GM21447 (cell line): ENCODE measurements around the gene MCM5.
"Not testable (repeated sequence)": the region's sequence is repeated elsewhere in the genome, so short reads cannot be mapped to it uniquely, and the experiment has no call there.

ENCODE experiments used
- ATAC-seq: cut with Tn5 transposase; IDR thresholded peaks from one replicate; pipeline ENCODE4 v1.9.1; 2021; ENCODE audit not compliant: unreplicated experiment

Gene MCM5

DNA sequence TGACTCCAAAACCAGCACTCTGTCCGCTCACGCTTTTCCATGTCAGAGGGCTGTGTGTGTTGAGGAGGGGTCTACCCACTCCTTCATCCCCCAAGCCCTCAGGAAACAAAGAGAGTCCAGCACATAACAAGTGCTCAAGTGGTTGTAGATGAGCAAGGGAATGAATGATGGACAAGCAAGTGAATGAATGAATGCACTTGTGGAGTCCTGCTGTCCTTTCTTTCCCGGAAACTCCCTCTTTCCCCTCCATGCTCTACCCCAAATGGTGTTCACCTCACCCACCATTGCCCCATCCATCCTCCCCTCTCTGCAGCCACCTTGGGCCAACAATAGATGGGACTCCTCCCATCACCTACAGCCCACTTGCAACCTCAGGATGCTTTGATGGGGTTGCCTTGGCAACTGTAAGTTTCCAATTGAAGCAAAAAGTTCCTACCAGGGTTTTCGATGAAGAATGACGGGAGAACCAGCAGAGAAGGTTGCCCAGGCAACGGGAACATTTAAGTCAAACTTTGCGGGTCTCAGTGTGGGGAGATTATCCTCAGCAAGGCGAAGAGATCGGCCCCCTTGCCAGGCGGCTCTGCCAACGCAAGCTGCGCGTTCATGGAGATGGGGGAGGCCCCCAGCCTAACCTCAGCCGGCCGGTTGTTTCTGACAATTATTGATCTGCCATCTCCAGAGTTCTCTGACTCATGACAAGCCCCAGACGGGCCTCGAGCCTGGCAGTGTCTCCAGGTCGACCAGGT lies 51.1 kb downstream of the MCM5 start:
- no peak for ATAC-seq

DNA sequence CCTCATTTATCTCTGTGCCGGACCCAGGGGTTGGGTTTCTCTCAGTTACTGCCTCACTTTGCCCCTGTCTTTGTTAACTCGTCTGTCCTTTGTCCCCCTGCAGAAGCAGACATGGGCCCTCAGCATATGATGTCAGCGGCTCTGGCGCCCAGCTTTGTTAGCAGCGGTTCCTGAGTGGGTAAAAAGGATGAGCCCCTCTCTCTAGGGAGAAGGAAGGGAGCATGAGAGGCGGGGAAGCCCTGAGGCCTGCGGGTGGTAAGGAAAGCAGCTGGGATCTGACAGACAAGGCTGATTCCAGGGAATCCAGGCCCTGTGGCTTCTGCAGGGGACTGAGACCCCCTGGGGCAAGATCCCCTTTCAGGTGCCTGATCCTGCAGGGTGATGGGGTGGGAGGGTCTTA lies 51.7 kb downstream of the MCM5 start:
- no peak for ATAC-seq

DNA sequence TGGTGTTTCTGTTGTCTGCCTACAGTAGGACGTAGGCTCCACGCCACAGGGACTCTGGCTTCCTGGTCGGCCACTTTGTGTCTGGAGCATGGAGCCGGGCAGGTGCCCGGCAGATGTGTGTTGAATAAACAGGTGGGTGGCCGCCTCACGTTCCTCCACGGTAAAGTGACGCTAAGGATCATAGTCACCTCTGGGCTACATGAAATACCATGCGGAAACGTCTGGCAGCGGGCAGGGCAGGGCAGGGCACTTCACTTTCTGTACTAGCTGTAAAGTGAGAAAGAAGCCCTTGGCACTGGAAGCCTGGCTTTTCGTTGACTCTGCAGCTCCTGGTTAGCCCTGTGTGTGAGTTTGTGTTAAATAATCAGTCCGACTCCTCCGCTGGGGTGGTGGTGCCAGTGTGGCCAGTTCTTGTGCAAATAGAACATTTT lies 52.4 kb downstream of the MCM5 start:
- ATAC-seq = no peak

DNA sequence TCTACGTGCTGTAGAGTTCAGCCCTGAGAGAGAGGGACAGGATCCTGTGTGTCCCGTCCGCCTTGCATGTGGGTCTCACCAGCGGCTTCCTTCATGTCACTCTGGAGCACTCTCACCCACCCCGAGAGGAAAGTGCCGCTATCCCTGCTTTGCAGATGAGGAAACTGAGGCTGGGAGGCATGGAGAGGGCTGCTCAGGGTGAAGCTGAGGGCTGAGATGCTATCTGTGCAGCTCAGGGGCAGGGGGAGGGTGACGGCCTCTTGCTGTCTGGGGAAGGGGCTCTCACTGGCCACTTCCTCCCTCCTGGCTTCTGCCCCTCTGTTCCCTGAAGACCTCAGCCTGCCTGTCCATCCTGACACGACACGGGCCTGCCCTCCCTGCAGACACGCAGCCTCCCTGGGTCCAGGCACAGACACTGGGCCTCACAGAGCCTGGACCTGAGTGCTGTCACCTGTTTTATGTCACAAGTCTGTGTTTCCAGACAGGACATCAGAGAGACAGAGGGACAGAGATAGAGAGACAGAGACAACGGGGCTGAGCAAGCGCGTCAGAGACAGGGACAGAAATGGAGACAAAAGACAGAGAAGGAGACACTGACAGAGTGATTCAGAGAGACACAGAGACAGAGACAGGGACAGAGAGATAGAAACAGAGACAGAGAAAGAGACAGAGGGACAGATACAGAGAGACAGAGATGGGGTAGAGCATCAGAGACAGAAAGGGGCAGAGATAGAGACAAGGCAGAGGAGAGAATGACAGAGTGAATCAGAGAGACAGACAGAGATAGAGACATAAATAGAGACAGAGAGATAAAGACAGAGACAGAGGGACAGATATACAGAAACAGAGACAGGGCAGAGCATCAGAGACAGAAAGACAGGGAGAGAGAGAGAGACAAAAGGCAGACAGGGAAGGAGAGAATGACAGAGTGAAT lies 53.1 kb downstream of the MCM5 start:
- no peak for ATAC-seq

DNA sequence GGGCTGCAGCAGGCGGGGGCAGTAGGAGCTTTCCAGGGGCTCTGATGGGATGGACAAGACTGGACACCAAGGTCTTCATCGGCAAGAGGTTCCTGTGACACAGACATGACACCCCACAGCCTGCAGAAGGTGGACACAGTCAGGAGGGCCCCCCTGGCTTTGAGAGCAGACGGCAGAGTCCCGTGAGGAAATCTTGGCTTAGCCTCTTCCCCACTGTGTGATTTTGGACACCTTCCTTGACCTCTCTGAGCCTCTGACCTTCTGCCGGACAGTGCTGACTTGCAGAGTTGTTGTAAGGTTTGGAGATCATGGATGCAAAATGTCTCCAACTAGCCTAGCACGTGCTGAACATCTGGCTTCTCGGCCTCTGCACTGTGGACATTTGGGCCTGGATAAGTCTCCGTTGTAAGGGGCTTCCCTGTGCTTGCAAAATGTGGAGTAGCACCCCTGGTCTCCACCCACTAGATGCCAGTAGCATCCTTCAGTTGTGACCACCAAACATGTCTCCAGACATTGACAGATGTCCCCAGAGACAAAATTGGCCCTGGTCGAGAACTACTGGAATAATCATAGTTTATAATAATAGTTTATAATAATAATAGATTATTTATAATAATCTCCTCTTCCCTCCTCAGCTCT lies 54.6 kb downstream of the MCM5 start:
- no peak for ATAC-seq

DNA sequence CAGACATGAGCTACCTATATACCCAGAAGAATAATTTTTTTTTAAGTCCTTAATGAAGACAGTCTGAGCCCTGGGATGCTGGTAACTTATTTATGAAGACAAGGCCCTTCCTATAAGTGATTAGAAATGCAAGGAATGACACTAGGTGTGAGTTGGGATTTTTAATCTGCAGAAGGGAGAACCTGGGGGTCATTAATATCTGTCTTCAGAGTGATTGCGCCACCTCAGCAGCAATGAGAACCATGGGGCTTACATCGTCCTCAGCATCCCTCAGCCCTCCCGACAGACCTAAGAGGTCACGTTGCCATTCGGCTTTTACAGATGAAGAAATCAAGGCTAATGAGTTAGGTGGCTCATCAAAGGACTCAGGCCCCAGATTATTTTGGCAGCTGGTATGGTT lies 55.6 kb downstream of the MCM5 start:
- ATAC-seq = no peak

DNA sequence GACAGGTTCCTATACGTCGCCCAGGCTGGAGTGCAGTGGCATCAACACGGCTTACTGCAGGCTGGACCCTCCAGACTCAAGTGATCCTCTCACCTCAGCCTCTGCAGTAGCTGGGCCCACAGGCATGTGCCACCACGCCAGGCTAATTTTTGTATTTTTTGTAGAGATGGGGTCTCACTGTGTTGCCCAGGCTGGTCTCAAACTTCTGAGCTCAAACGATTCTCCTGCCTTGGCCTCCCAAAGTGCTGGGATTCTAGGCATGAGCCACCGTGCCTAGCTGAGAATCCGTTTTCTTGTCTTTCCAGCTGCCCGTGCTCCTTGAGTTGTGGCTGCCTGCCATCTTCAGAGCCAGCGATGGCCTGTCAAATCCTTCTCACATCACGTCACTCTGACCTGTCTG lies 56.8 kb downstream of the MCM5 start:
- ATAC-seq = no peak

DNA sequence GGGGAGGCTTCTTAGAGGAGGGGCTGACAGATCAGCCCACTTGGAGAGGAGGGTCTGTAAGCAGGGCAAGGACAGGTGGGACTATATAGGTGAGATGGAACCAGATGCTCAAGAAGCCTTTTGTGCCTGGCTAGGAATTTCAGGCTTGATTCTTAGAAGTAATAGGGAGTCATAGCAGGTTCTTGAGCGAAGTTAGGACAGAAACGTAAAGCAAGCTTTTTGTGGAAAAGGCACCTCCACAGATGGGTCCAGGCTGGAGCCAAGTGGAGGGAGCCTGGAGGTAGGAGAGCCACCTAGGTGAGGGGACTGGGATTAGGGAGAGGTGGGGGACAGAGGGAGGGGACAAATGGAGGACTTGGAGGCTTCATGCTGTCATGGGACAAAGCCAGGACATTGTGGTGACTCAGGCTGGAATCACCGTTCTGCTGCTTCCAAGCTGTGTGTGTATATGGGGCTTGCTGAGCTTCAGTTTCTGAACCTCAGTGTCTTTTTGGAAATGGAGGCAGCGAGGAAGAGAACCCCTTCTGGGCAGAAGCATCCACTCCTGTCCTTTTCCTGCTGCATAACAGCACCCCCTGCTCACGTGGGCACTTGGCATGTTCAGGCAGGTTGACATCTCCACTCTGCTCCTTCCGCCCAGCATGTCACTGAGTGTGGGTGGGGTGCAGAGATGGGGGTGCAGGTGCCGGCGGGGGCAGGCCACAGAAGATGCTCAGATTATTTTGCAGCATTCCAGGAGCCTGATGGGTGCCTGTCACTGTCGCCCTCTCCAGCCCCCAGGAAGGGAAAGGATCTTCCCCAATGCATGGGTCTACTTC lies 58.0 kb downstream of the MCM5 start:
- no peak for ATAC-seq

DNA sequence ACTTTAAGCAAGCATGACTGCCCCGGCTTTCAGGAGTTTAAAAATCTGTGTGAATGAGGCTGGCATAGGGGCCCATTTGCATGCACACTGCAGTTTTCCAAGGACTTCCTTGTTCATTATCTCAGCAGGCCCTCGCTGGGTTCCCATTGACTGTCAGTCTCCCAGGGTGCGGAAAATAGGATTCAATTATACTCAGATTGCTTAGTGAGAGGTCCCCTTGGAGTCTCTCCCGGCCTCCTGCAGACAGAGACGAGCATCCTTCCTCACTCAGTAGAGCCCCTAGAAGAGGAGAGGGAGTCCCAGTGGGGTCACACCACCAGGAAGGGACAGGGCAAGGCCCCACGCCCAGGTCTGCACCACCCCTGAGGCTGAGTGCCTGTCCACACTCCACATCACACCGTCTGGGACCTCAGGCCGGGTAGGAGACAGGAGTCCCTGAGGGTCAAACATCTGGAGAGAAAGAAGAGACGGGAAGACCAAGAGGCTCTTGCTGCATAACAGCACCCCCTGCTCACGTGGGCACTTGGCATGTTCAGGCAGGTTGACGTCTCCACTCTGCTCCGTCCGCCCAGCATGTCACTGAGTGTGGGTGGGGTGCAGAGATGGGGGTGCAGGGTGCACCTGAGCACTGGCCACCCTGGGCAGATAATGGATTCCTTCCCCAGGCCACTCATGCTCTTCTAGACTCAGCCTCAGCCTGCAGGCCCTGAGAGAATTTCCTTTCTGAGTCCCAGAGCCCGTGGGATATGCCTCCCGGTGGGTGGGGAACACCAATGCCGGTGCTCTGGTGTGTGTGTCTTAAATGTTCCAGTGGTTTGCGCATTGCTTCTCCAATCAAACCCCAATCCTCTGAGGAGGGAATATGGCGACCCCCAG lies 58.8 kb downstream of the MCM5 start:
- no peak for ATAC-seq

DNA sequence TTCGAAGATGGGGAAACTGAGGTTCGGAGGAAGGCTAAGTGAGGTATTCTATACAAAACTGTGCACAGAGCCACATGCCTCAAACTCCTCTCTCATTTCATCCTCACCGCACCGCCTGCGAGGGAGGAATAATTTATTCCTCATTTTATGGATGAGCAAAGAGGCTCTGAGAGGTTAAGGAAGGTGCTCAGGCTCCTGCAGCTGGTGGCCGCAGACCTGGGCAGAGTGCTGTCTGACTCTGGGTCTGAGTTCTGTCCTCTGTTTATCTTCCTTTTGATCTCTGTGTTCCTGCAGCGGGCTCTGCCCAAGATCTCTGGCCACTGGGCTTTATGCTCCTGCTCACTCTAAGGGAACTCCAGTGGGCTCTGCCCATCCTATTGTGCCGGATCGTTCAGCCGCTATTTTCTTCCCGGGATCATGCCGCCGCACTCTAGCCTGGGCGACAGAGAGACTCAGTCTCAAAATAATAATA lies 59.5 kb downstream of the MCM5 start:
- ATAC-seq = no peak

DNA sequence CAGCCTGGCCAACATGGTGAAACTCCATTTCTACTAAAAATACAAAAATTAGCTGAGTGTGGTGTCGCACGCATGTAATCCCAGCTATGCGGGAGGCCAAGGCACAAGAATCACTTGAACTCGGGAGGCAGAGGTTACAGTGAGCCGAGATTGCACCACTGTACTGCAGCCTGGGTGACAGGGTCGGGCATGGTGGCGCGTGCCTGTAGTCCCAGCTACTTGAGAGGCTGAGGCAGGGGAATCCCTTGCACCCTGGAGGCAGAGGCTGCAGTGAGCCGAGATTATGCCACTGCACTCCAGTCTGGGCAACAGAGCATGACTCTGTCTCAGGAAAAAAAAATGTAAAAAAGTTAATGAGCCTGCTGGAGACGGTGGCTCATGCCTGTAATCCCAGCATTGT lies 60.0 kb downstream of the MCM5 start:
- ATAC-seq = not testable (repeated sequence)

DNA sequence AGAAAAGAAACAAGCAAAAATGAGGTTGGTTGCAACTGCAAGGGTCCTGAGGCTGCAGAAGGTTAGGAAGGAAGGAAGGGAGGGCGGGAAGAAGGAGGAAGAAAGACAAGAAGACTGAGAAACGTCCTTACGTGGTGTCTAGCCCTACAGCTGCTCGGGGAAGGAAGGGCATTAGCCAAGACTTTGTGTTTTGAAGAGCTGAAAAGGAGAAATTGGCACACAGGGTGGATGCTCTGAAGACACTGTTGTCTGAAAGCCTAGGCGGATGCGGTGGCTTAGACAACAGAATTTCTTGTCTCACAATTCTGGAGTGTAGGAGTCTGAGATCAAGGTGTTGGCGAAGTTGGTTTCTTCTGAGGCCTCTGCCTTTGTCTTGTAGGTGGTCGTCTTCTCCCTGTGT lies 60.7 kb downstream of the MCM5 start:
- no peak for ATAC-seq

DNA sequence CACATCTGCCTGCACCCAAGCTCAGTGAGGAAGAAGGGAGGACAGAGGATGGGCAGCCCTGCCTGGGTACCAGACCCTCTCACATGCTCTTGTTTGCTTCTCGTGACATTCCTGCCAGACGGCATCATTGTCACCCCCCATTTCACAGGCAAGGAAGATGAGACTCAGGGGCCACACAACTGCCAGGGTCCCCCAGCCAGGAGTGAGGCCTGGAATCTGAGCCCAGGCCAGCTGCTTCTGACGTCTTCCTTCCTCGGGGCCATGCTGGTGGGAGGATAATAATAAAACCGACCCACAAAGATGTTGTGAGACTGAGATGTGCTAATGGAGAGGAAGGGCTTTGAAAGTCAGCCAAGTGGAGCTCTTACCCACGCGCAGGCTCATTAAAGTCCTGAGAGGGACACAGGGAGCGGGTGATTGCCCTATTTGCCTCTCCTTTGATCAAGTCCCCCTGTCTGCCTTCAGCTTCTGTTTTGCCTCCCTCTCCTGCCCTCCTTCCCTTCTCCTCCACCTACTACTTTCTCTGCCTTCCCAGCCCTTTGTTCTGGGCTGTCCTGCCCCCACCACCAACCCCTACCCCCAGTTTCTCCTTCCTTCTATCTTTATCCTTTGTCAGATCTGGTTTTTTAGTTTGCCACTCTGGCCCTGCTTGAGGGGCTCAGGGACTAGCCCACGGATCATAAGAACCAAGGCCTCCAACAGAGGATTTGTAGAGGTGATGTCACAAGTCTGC lies 62.7 kb downstream of the MCM5 start:
- ATAC-seq = no peak

DNA sequence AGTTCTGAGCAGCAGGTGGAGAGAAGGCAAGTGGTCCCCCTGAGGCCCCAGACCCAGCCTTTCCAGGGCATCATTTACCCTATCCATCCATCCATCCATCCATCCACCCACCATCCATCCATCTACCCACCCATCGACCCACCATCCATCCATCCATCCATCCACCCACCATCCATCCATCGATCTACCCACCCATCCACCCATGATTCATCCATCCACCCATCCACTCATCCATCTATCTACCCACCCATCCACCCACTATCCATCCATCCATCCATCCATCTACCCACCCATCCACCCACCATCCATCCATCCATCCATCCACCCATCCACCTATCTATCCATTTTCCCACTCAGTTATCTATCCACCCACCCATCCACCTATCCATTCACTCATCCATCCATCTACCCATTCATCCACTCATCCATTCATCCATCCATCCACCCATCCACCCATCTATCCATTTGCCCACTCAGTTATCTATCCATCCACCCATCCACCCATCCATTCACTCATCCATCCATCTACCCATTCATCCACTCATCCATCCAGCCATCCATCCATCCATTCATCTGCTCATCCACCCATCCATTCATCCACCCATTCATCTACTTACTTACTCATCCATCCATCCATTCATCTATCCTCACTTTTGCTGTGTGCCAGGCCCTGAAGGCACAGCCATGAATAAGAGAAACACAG lies 63.4 kb downstream of the MCM5 start:
- no peak for ATAC-seq

DNA sequence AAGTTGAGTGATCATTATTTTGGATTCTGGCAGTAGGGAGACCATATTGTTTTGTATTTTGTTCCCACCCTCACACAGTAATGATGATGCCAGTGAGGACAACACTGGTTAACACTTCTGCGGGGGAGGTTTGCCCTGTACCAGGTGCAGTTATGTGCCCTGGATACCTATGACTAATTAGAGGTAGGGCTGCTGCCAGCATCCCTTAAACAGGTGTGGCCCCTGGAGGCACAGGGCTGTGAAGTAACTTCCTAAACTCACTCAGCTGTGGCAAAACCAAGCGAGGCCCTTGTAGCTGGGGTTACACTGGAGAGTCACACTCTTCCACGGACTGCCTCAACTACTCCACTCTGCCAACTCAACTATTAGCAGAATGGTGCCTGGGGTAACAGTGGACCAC lies 64.5 kb downstream of the MCM5 start:
- ATAC-seq = no peak

DNA sequence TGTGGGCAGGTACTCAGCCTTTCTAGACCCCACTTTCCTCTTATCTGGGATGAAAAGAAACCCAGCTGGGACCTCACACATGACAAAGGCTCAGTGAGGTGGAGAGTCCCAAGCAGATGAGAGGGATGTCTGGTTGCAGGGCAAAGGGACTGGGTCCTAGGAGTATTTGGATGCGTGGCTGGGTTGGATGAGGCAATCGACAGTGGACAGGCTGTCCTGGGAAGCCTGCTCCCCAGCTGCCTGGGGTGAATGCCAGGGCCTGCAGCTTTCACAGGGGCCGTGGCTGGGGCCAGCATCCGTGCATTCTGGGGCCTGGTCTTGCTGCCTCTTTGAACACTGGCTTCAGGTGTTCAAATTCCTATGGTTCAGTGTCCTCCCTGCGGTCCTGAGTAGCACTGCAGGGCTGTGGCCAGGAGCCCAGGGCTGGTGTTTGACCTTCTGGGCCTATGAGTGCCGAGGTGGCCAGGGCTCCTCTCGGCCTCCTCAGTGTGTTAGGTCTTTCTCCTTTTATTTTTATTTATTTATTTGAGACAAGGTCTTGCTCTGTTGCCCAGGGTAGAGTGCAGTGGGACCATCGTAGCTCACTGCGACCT lies 65.3 kb downstream of the MCM5 start:
- no peak for ATAC-seq

DNA sequence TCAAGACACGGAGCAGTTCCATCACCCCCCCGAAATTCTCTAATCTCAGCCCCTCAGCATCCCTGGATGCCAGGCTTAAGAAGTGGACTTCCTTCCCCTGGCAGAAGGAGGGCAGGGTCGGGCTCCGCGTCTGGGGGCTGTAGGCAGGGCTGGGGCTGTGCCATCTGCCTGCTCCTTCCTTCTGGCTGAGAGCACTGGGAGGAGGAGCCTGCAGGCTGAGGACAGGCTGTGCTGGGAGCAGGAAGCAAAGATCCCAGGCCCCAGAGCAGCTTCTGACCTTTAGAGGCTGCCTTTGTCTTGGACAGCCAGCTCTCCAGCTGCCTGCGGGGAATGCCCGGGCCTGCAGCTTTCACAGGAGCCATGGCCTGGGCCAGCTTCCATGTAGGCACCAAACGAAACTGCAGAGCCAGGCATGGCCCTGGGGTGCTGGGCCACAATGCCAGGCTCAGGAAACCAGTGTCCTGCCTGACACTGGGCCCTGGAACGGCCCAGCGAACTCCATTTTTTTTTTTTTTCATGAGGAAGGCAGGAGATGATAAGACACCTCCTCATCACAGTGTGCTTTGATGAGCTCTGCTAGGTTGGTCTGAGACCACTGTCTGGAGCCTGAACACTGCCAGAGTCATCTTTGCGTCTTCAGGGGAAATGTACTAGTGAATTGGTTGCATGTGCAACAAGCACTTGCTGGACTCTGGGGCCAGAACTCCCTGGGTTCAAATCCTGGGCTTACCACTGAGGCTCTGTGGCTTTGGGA lies 67.9 kb downstream of the MCM5 start:
- no peak for ATAC-seq
